Psoas muscle (tissue), 8 donors: ENCODE data around the gene KICS2. TPM values are rescaled to one million over a fixed set of nuclear protein-coding genes. Genes with fewer than 3 reads are reported as not detected.
A peak's percentile ranks its signal among the peaks of the same experiment; 100 is the strongest.

Experiments used
- ATAC-seq, 4 donors: fragments of 200-7000 bp; cut with Tn5 transposase; one replicate each; pipeline ENCODE4 v1.9.1; 2020; ENCODE audit warnings: moderate library complexity in 3 of 4, mild to moderate bottlenecking in 2 of 4
- DNase-seq, 2 donors: peaks; one replicate each; pipeline ENCODE4 v3.0.0-alpha.2; 2020
- H3K27ac ChIP-seq: fragments of 200-600 bp; one replicate; pipeline ENCODE4 v1.8.0; 2022
- H3K27me3 ChIP-seq, 3 donors: fragments of 200-600 bp in 1 of 3; one replicate each; pipeline versions ENCODE4 v1.6.1 to v1.8.0; 2013 to 2022; ENCODE audit warnings: low read length in 2 of 3, mild to moderate bottlenecking in 2 of 3, moderate library complexity in 1 of 3; ENCODE audit not compliant: insufficient read depth in 3 of 3
- H3K36me3 ChIP-seq, 2 donors: fragments of 200-600 bp in 1 of 2; one replicate each; pipeline versions ENCODE4 v1.6.1 to v1.8.0; 2013 to 2022; ENCODE audit warnings: low read depth in 1 of 2, mild to moderate bottlenecking in 1 of 2, moderate library complexity in 1 of 2; ENCODE audit not compliant: insufficient read depth in 1 of 2
- H3K4me1 ChIP-seq: fragments of 200-600 bp; one replicate; pipeline ENCODE4 v1.8.0; 2022
- H3K4me3 ChIP-seq: fragments of 200-600 bp; one replicate; pipeline ENCODE4 v1.8.0; 2022; ENCODE audit warnings: mild to moderate bottlenecking
- H3K9me3 ChIP-seq: fragments of 200-600 bp; one replicate; pipeline ENCODE4 v1.8.0; 2022
- CTCF ChIP-seq: fragments of 200-600 bp; IDR thresholded peaks from one replicate; pipeline ENCODE4 v1.8.0; 2022; ENCODE audit warnings: antibody characterized with exemption
- WGBS, 3 donors: extraction: QIAGEN DNeasy Blood & Tissue Kit; methylation state at CpG; one replicate each; pipeline versions ENCODE4 v1.1.6 to v1.1.7; 2013; 5-methylcytosine and 5-hydroxymethylcytosine counted together
- intact Hi-C, 2 donors: fragments of 100-400 bp; cut with DNase I; formaldehyde crosslinking; loops; one replicate each; pipeline versions ENCODE4 v1.11.0 to v1.14.2; 2022
- polyA plus RNA-seq, 3 donors: library from polyadenylated mRNA; stranded (reverse); fragments of 200-250 nt; gene quantifications; one replicate each; pipeline ENCODE4 v1.2.3, GENCODE V29; 2013
- total RNA-seq, 4 donors: library from RNA; stranded (reverse); fragmentation: NEBNext Ultra II Directional in 2 of 4; extraction: Animal tissue kit (Norgen Biotek cat#: 25700) in 2 of 4; gene quantifications; one replicate each; pipeline versions ENCODE4 v1.2.1 to v1.2.4, GENCODE V29; 2021 to 2023
- donor health status: healthy with polysubstance abuse.
- donor health status: DM: no; HTN: no; CAD: no; lungs with moderate emphysema.
- donor health status: Bipolar disorder and iron deficiency.
- donor health status: healthy.
- donor health status: DM: yes; HTN: yes; CAD: no.
- donor health status: DM: no; HTN: no; CAD: no.
- donor health status: DM: no; HTN: no; CAD: no.
- donor health status: DM: yes; HTN: yes; CAD: no.

The KICS2 gene
- total and polyA plus RNA-seq, 7 donors = 4.4 to 18.2 (median 8.5) TPM

DNA sequence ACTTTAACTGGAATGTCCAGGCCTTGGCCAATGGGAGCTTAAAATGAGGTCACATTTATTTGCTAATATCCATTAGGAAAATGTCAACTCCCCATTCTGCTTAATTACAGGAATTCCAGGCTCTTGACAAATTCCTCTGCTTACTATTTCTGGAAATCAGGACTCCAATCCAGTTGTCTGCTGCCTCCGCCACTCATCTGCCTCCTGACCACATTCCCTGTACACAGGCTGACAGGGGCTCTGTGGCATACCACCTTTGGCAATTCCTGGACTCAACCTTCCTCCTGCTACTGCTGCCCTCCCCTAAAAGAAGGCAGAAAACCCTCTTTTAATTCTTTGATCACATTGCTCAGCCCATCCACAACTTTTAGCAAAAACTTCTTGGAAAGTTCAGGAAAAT is 37.9 kb downstream of the KICS2 start:
- Histone ChIP-seq H3K27ac (no peak overlapping the region), H3K9me3 (no peaks in the 10 kb centered on the region), H3K4me1 (peaks cover 16% of the 10 kb centered on the region), H3K4me3 (no peak overlapping the region), H3K36me3 (no peaks in the 10 kb centered on the region), H3K27me3 (no peaks in the 10 kb centered on the region)
- intact Hi-C loops = loop anchor here (5.0 kb wide), 2 partner anchors 73 to 342 kb away; partner anchors contain the start of gene SRGAP1 (in 1 of the 2)
- WGBS, 3 donors = 89 to 94% (median 91%) methylated on average over 1 of the region's 1 CpG
- DNase-seq (no peak), ATAC-seq (no peak)
- no peak for TF ChIP-seq CTCF

GRCh38 chr12:64181430-64182291 is 40.4 kb downstream of the KICS2 start:
- DNase-seq (peak in 1 of 2 donors; percentile 19), ATAC-seq (peak; percentile 84 to 94 (median 92))
- WGBS, 3 donors = 35 to 38% (median 35%) methylated on average over 3 of the region's 3 CpGs
- Histone ChIP-seq H3K9me3 (no peaks in the 10 kb centered on the region), H3K36me3 (no peaks in the 10 kb centered on the region), H3K27ac (peak overlapping the region; percentile 59), H3K27me3 (no peaks in the 10 kb centered on the region), H3K4me1 (peaks cover 16% of the 10 kb centered on the region), H3K4me3 (no peak overlapping the region)
- TF ChIP-seq CTCF = peak; percentile 58
- intact Hi-C loops = loop anchor here (1.0 to 5.0 kb wide), 3 partner anchors 76 to 339 kb away; partner anchors contain the start of gene SRGAP1 (in 2 of the 2)

GRCh38 chr12:64180951-64181350 is 41.1 kb downstream of the KICS2 start:
- peak; percentile 50 to 75 (median 68) for ATAC-seq
- 50 to 59% (median 56%) methylated on average over 5 of the region's 5 CpGs for WGBS, 3 donors
- no peak overlapping the region for H3K4me3 ChIP-seq
- no peaks in the 10 kb centered on the region for H3K36me3 ChIP-seq
- no peaks in the 10 kb centered on the region for H3K9me3 ChIP-seq
- H3K27me3 ChIP-seq = no peaks in the 10 kb centered on the region
- TF ChIP-seq CTCF = no peak
- peak overlapping the region; percentile 53 for H3K27ac ChIP-seq
- DNase-seq = no peak
- intact Hi-C loops = loop anchor here (1.0 to 5.0 kb wide), 3 partner anchors 76 to 339 kb away; partner anchors contain the start of gene SRGAP1 (in 2 of the 2)
- H3K4me1 ChIP-seq = peaks cover 16% of the 10 kb centered on the region

GRCh38 chr12:64178122-64178521 is 44.0 kb downstream of the KICS2 start:
- intact Hi-C loops = loop anchor here in 1 of 2 donors (5.0 kb wide), 1 partner anchor 71 kb away; no protein-coding TSS in a partner anchor
- ATAC-seq (no peak), DNase-seq (no peak)
- no peak for TF ChIP-seq CTCF
- Histone ChIP-seq H3K36me3 (no peaks in the 10 kb centered on the region), H3K27me3 (no peaks in the 10 kb centered on the region), H3K4me1 (peaks cover 16% of the 10 kb centered on the region), H3K4me3 (no peak overlapping the region), H3K9me3 (no peaks in the 10 kb centered on the region), H3K27ac (no peak overlapping the region)
- WGBS, 3 donors = 78 to 86% (median 85%) methylated on average over 1 of the region's 1 CpG
